ENCODE results near the gene EVPL. TPM values are rescaled to one million over a fixed set of nuclear protein-coding genes. Genes with fewer than 3 reads are reported as not detected.

Gene EVPL
- total and polyA plus RNA-seq, 2 of the 13 experiments (the other 11 are each of a cell fraction or from before 2014, with no cell fraction given): 2.1 to 8.2 TPM

- intact Hi-C loops (cut with micrococcal nuclease; ENCODE audit: unreplicated experiment) (no loop called here), in situ Hi-C loops (cut with HindIII; ENCODE audit: extremely low pct_ligation_motif_present, low pct_unique_long_range_greater_than_20kb) (no loop called here)
- Histone ChIP-seq H3K27ac (ENCODE audit: extremely low read length, insufficient read depth, low read length) (peak overlapping the region; percentile 69), H3K9ac (ENCODE audit: insufficient read depth, low read depth, low read length) (peak overlapping the region; percentile 61), H3K4me2 (ENCODE audit: low read depth, low read length) (peak overlapping the region; percentile 95), H2AFZ (ENCODE audit: low read length) (peak overlapping the region; percentile 33), H3K27me3 (ENCODE audit: control insufficient read depth in 1 of 2, insufficient read depth in 2 of 2, low read length in 2 of 2) (no peaks in the 10 kb centered on the region; a peak in 1 of 5 replicates), H4K20me1 (ENCODE audit: insufficient read depth, low read length) (no peaks in the 10 kb centered on the region), H3K4me1 (ENCODE audit: insufficient read depth, low read length) (peaks cover 52% of the 10 kb centered on the region), H3K9me3 (ENCODE audit: low read length) (no peaks in the 10 kb centered on the region), H3K4me3 (replicated peaks in 1 of 3; ENCODE audit: insufficient read depth in 1 of 3, low read depth in 2 of 3, low read length in 3 of 3) (peak overlapping the region; percentile 65 to 83 (median 69)), H3K79me2 (ENCODE audit: insufficient read depth, low read length) (no peaks in the 10 kb centered on the region), H3K36me3 (replicated peaks in 1 of 2; ENCODE audit: control insufficient read depth in 1 of 2, insufficient read depth in 2 of 2, low read length in 2 of 2) (peaks cover 1 to 9% of the 10 kb centered on the region in 2 experiments; a peak in 3 of 5 replicates)
- ATAC-seq (peak; percentile 72), FAIRE-seq (no peak), DNase-seq (ENCODE audit: low spot score) (no peak)
- POLR2A ChIA-PET: interaction anchor here (0.7 to 1.9 kb wide), 5 partner anchors 12 to 247 kb away, joined by 3 to 5 read pairs (median 3); partner anchors contain the start of genes EXOC7 and SRP68
- CTCF ChIA-PET (ENCODE audit: low intra/inter-chr PET ratio, low total read pairs): no interaction called here
- no TSS peak for BruUV-seq (replicated peaks)
- WGBS (ENCODE audit: low lambda C conversion rate): 5% methylated on average over 3 of the region's 15 CpGs
- TF ChIP-seq FOXK1 (CRISPR knock-in tag; IDR thresholded peaks at IDR 0.05; ENCODE audit: borderline replicate concordance, low read depth): peak; percentile 18; the same call in 1 of the 2 replicates
- no peak; the same call in 1 of the 2 replicates for TF ChIP-seq DR1 (CRISPR knock-in tag; IDR thresholded peaks at IDR 0.05)
- no peak for TF ChIP-seq SOX6 (IDR thresholded peaks at IDR 0.05)
- TF ChIP-seq SOX6 (CRISPR knock-in tag; IDR thresholded peaks at IDR 0.05): peak; percentile 14; the same call in 1 of the 2 replicates
- TF ChIP-seq ZSCAN25 (CRISPR knock-in tag; IDR thresholded peaks at IDR 0.05): no peak
- no peak for TF ChIP-seq SOX13 (IDR thresholded peaks at IDR 0.05)
- 0 out of 4 replicates have a peak, but pooled peaks of 1 of the 2 experiments have one; percentile 3 for TF ChIP-seq SOX13 (CRISPR knock-in tag; conservative IDR thresholded peaks at IDR 0.05 in 1 of 2, IDR thresholded peaks at IDR 0.05 in 1 of 2)
- peak; percentile 50; the same call in 1 of the 2 replicates for TF ChIP-seq ZFY (CRISPR knock-in tag; IDR thresholded peaks at IDR 0.05)
- TF ChIP-seq RFXANK (CRISPR knock-in tag; IDR thresholded peaks at IDR 0.05): no peak
- TF ChIP-seq NBN (conservative IDR thresholded peaks at IDR 0.05): no peak
- TF ChIP-seq, protein P1, sequence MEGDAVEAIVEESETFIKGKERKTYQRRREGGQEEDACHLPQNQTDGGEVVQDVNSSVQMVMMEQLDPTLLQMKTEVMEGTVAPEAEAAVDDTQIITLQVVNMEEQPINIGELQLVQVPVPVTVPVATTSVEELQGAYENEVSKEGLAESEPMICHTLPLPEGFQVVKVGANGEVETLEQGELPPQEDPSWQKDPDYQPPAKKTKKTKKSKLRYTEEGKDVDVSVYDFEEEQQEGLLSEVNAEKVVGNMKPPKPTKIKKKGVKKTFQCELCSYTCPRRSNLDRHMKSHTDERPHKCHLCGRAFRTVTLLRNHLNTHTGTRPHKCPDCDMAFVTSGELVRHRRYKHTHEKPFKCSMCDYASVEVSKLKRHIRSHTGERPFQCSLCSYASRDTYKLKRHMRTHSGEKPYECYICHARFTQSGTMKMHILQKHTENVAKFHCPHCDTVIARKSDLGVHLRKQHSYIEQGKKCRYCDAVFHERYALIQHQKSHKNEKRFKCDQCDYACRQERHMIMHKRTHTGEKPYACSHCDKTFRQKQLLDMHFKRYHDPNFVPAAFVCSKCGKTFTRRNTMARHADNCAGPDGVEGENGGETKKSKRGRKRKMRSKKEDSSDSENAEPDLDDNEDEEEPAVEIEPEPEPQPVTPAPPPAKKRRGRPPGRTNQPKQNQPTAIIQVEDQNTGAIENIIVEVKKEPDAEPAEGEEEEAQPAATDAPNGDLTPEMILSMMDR (CRISPR knock-in tag; IDR thresholded peaks at IDR 0.05): peak; percentile 29
- TF ChIP-seq, protein P2, sequence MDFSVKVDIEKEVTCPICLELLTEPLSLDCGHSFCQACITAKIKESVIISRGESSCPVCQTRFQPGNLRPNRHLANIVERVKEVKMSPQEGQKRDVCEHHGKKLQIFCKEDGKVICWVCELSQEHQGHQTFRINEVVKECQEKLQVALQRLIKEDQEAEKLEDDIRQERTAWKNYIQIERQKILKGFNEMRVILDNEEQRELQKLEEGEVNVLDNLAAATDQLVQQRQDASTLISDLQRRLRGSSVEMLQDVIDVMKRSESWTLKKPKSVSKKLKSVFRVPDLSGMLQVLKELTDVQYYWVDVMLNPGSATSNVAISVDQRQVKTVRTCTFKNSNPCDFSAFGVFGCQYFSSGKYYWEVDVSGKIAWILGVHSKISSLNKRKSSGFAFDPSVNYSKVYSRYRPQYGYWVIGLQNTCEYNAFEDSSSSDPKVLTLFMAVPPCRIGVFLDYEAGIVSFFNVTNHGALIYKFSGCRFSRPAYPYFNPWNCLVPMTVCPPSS (IDR thresholded peaks at IDR 0.05): no peak
- no peak for TF ChIP-seq XRCC5 (optimal IDR thresholded peaks at IDR 0.05; ENCODE audit: low read length)
- no peak for TF ChIP-seq HOXA5 (CRISPR knock-in tag; IDR thresholded peaks at IDR 0.05)
- TF ChIP-seq MYNN (CRISPR knock-in tag; IDR thresholded peaks at IDR 0.05; ENCODE audit: low read depth): no peak
- TF ChIP-seq WIZ (CRISPR knock-in tag; IDR thresholded peaks at IDR 0.05): no peak
- TF ChIP-seq, protein P3, sequence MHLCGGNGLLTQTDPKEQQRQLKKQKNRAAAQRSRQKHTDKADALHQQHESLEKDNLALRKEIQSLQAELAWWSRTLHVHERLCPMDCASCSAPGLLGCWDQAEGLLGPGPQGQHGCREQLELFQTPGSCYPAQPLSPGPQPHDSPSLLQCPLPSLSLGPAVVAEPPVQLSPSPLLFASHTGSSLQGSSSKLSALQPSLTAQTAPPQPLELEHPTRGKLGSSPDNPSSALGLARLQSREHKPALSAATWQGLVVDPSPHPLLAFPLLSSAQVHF (CRISPR knock-in tag; IDR thresholded peaks at IDR 0.05): 0 out of 2 replicates have a peak, but pooled peaks have one; percentile 36
- no peak for TF ChIP-seq ZNF607 (CRISPR knock-in tag; IDR thresholded peaks at IDR 0.05; ENCODE audit: borderline replicate concordance)
- TF ChIP-seq, protein P4, sequence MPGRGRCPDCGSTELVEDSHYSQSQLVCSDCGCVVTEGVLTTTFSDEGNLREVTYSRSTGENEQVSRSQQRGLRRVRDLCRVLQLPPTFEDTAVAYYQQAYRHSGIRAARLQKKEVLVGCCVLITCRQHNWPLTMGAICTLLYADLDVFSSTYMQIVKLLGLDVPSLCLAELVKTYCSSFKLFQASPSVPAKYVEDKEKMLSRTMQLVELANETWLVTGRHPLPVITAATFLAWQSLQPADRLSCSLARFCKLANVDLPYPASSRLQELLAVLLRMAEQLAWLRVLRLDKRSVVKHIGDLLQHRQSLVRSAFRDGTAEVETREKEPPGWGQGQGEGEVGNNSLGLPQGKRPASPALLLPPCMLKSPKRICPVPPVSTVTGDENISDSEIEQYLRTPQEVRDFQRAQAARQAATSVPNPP (CRISPR knock-in tag; IDR thresholded peaks at IDR 0.05): no peak
- peak; percentile 14; the same call in 1 of the 2 replicates for TF ChIP-seq SRY (CRISPR knock-in tag; IDR thresholded peaks at IDR 0.05)
- TF ChIP-seq ZFP62 (CRISPR knock-in tag; IDR thresholded peaks at IDR 0.05): no peak
- TF ChIP-seq, protein P5, sequence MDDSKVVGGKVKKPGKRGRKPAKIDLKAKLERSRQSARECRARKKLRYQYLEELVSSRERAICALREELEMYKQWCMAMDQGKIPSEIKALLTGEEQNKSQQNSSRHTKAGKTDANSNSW (CRISPR knock-in tag; IDR thresholded peaks at IDR 0.05; ENCODE audit: borderline replicate concordance): no peak
Observed at GRCh38 chr17:76026714-76027158, 370 bp downstream of the EVPL start.

Data from HepG2 (cell line).